ENCODE measurements around the gene ZNF555. TPM values are rescaled to one million over a fixed set of nuclear protein-coding genes. Genes with fewer than 3 reads are reported as not detected.

The ZNF555 gene
- total and polyA plus RNA-seq, 4 donors: 9.1 to 15.6 (median 11.4) TPM

Other genes with a start within 250 kb of the ZNF555 start
- 10 to 100 TPM in 1 of 2 donors, 1 to 10 TPM in 1; 6.2 to 11.4 TPM for gene GNG7, start 138.8 kb upstream of the ZNF555 start, total RNA-seq
- 10 to 100 TPM; 48.9 to 60.4 TPM for gene GNG7, start 138.8 kb upstream of the ZNF555 start, polyA plus RNA-seq (ENCODE audit: insufficient read length in 2 of 2)
- 10 to 100 TPM in 1 of 2 donors, 1 to 10 TPM in 1; 6.9 to 16.8 TPM for gene DIRAS1, start 120.1 kb upstream of the ZNF555 start, total RNA-seq
- gene DIRAS1, start 120.1 kb upstream of the ZNF555 start, polyA plus RNA-seq (ENCODE audit: insufficient read length in 2 of 2): 10 to 100 TPM; 69.5 to 72.6 TPM
- gene SLC39A3, start 101.5 kb upstream of the ZNF555 start, total RNA-seq: 10 to 100 TPM; 22.4 to 32.0 TPM
- 10 to 100 TPM; 53.5 to 56.5 TPM for gene SLC39A3, start 101.5 kb upstream of the ZNF555 start, polyA plus RNA-seq (ENCODE audit: insufficient read length in 2 of 2)
- gene SGTA, start 58.2 kb upstream of the ZNF555 start, total RNA-seq: 10 to 100 TPM; 29.6 to 44.0 TPM
- gene SGTA, start 58.2 kb upstream of the ZNF555 start, polyA plus RNA-seq (ENCODE audit: insufficient read length in 2 of 2): 100 to 1,000 TPM; 147 TPM
- gene THOP1, start 56.0 kb upstream of the ZNF555 start, total RNA-seq: 10 to 100 TPM; 42.2 to 42.6 TPM
- 10 to 100 TPM; 83.6 to 89.0 TPM for gene THOP1, start 56.0 kb upstream of the ZNF555 start, polyA plus RNA-seq (ENCODE audit: insufficient read length in 2 of 2)
- 10 to 100 TPM; 10.0 to 11.1 TPM for gene ZNF554, start 21.6 kb upstream of the ZNF555 start, total RNA-seq
- gene ZNF554, start 21.6 kb upstream of the ZNF555 start, polyA plus RNA-seq (ENCODE audit: insufficient read length in 2 of 2): 10 to 100 TPM; 11.2 to 14.7 TPM
- under 1 TPM; 0.06 to 0.10 TPM for gene ZNF556, start 25.9 kb downstream of the ZNF555 start, total RNA-seq
- gene ZNF556, start 25.9 kb downstream of the ZNF555 start, polyA plus RNA-seq (ENCODE audit: insufficient read length in 2 of 2): under 1 TPM; 0.51 to 0.59 TPM
- 1 to 10 TPM; 5.2 to 6.9 TPM for gene ZNF57, start 59.5 kb downstream of the ZNF555 start, total RNA-seq
- gene ZNF57, start 59.5 kb downstream of the ZNF555 start, polyA plus RNA-seq (ENCODE audit: insufficient read length in 2 of 2): 1 to 10 TPM; 5.2 to 5.4 TPM
- 10 to 100 TPM in 1 of 2 donors, 1 to 10 TPM in 1; 7.4 to 14.2 TPM for gene ZNF77, start 103.5 kb downstream of the ZNF555 start, total RNA-seq
- gene ZNF77, start 103.5 kb downstream of the ZNF555 start, polyA plus RNA-seq (ENCODE audit: insufficient read length in 2 of 2): 1 to 10 TPM; 5.9 to 7.8 TPM
- 1 to 10 TPM; 1.6 to 5.0 TPM for gene TLE6, start 136.1 kb downstream of the ZNF555 start, total RNA-seq
- gene TLE6, start 136.1 kb downstream of the ZNF555 start, polyA plus RNA-seq (ENCODE audit: insufficient read length in 2 of 2): 1 to 10 TPM; 4.6 to 4.7 TPM
- 10 to 100 TPM; 14.9 to 26.4 TPM for gene TLE2, start 187.8 kb downstream of the ZNF555 start, total RNA-seq
- 100 to 1,000 TPM in 1 of 2 donors, 10 to 100 TPM in 1; 78.8 to 101 TPM for gene TLE2, start 187.8 kb downstream of the ZNF555 start, polyA plus RNA-seq (ENCODE audit: insufficient read length in 2 of 2)
- gene TLE5, start 221.0 kb downstream of the ZNF555 start, total RNA-seq: 100 to 1,000 TPM; 124 to 273 TPM
- 1,000 to 10,000 TPM in 1 of 2 donors, 100 to 1,000 TPM in 1; 884 to 1,010 TPM for gene TLE5, start 221.0 kb downstream of the ZNF555 start, polyA plus RNA-seq (ENCODE audit: insufficient read length in 2 of 2)

Data from spinal cord (tissue), 4 donors.